RKO (cell line): ENCODE measurements around the gene SAMD3.
"Not testable (repeated sequence)": the region's sequence is repeated elsewhere in the genome, so short reads cannot be mapped to it uniquely, and the experiment has no call there.

Experiments used
- DNase-seq: peaks from one replicate; pipeline ENCODE4 v3.0.0-alpha.2; 2016; ENCODE audit warnings: low spot score

The SAMD3 gene

GRCh38 chr6:130129762-130130246 is 92.9 kb downstream of the SAMD3 start:
- no peak for DNase-seq

- DNase-seq, result no peak
Observed at GRCh38 chr6:130128326-130128725, 94.4 kb downstream of the SAMD3 start.

GRCh38 chr6:130127195-130127594 is 95.6 kb downstream of the SAMD3 start:
- no peak for DNase-seq

- DNase-seq, result no peak
Observed at GRCh38 chr6:130122243-130122642, 100.5 kb downstream of the SAMD3 start.

- DNase-seq, result no peak
Observed at GRCh38 chr6:130120731-130121130, 102.0 kb downstream of the SAMD3 start.

GRCh38 chr6:130119211-130119610 is 103.5 kb downstream of the SAMD3 start:
- no peak for DNase-seq

GRCh38 chr6:130118236-130118635 is 104.5 kb downstream of the SAMD3 start:
- DNase-seq, result no peak

- not testable (repeated sequence) for DNase-seq
Observed at GRCh38 chr6:130117187-130117701, 105.5 kb downstream of the SAMD3 start.

GRCh38 chr6:130116273-130116672 is 106.5 kb downstream of the SAMD3 start:
- DNase-seq, result no peak

- no peak for DNase-seq
Observed at GRCh38 chr6:130115036-130115435, 107.7 kb downstream of the SAMD3 start.

GRCh38 chr6:130113201-130113710 is 109.5 kb downstream of the SAMD3 start:
- no peak for DNase-seq

GRCh38 chr6:130111031-130111430 is 111.7 kb downstream of the SAMD3 start:
- DNase-seq, result no peak

- DNase-seq, result no peak
Observed at GRCh38 chr6:130107710-130108109, 115.0 kb downstream of the SAMD3 start.

GRCh38 chr6:130105996-130106704 is 116.6 kb downstream of the SAMD3 start:
- no peak for DNase-seq

- no peak for DNase-seq
Observed at GRCh38 chr6:130099119-130099518, 123.6 kb downstream of the SAMD3 start.

GRCh38 chr6:130098317-130098716 is 124.4 kb downstream of the SAMD3 start:
- DNase-seq, result no peak
